ENCODE data around the gene RFC5.

The RFC5 gene

GRCh38 chr12:117972301-117972700 is 44.2 kb upstream of the RFC5 start:
- H3K4me3 ChIP-seq (ENCODE audit: low read depth, low read length), result no peak overlapping the region
- DNase-seq (ENCODE audit: low read depth), result no peak
- no peak for TF ChIP-seq CTCF (IDR thresholded peaks at IDR 0.05; ENCODE audit: low read depth, low read length, missing control alignments)

- DNase-seq (ENCODE audit: low read depth), result no peak
- no peak for TF ChIP-seq CTCF (IDR thresholded peaks at IDR 0.05; ENCODE audit: low read depth, low read length, missing control alignments)
These were observed 41.5 kb upstream of the RFC5 start for GRCh38 chr12:117975006-117975405.

GRCh38 chr12:117977373-117977772 is 39.1 kb upstream of the RFC5 start:
- TF ChIP-seq CTCF (IDR thresholded peaks at IDR 0.05; ENCODE audit: low read depth, low read length, missing control alignments), result no peak
- DNase-seq (ENCODE audit: low read depth), result no peak

More at GRCh38 chr12:117975006-117975405, 41.5 kb upstream of the RFC5 start:
- H3K4me3 ChIP-seq (ENCODE audit: low read depth, low read length), result no peak overlapping the region

GRCh38 chr12:117980616-117981015 is 35.9 kb upstream of the RFC5 start:
- no peak for DNase-seq (ENCODE audit: low read depth)
- no peak for TF ChIP-seq CTCF (IDR thresholded peaks at IDR 0.05; ENCODE audit: low read depth, low read length, missing control alignments)
- H3K4me3 ChIP-seq (ENCODE audit: low read depth, low read length), result no peak overlapping the region

More at GRCh38 chr12:117977373-117977772, 39.1 kb upstream of the RFC5 start:
- no peak overlapping the region for H3K4me3 ChIP-seq (ENCODE audit: low read depth, low read length)

DNA sequence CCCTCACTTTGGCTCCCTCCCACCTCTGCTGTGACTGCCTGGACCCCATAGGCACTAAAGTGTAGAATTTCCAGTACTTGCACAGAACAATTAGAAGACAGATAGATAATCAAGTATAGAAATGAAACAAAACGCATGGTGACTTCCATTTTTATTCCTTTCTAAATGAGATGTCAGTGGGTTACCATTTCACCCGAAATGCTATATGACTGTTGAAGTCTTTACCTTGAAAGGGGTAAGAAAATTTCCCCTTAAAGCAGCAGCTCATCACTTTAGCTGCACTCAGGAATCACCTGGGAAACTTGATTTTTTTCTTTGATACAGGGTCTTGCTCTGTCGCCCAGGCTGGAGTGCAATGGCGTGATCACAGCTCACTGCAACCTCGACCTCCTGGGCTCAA is 35.2 kb upstream of the RFC5 start:
- no peak for TF ChIP-seq CTCF (IDR thresholded peaks at IDR 0.05; ENCODE audit: low read depth, low read length, missing control alignments)
- H3K4me3 ChIP-seq (ENCODE audit: low read depth, low read length), result no peak overlapping the region
- no peak for DNase-seq (ENCODE audit: low read depth)

- H3K4me3 ChIP-seq (ENCODE audit: low read depth, low read length), result no peak overlapping the region
- no peak for DNase-seq (ENCODE audit: low read depth)
- no peak for TF ChIP-seq CTCF (IDR thresholded peaks at IDR 0.05; ENCODE audit: low read depth, low read length, missing control alignments)
These were observed 31.3 kb upstream of the RFC5 start for GRCh38 chr12:117985182-117985581.

GRCh38 chr12:117986705-117987469 is 29.6 kb upstream of the RFC5 start:
- H3K4me3 ChIP-seq (ENCODE audit: low read depth, low read length), result no peak overlapping the region
- no peak for DNase-seq (ENCODE audit: low read depth)
- no peak for TF ChIP-seq CTCF (IDR thresholded peaks at IDR 0.05; ENCODE audit: low read depth, low read length, missing control alignments)

All from GM12864 (cell line).